IPS-11a (cell line): ENCODE measurements around the gene BCKDK.
"Not testable (repeated sequence)": the region's sequence is repeated elsewhere in the genome, so short reads cannot be mapped to it uniquely, and the experiment has no call there.

ENCODE experiments used
- H3K4me3 ChIP-seq: one replicate; pipeline ENCODE4 v1.5.1; 2013; ENCODE audit warnings: low read depth, low read length, control low read depth

Gene BCKDK

GRCh38 chr16:31120129-31120528 lies 11.9 kb downstream of the BCKDK start:
- H3K4me3 ChIP-seq: no peak overlapping the region

DNA sequence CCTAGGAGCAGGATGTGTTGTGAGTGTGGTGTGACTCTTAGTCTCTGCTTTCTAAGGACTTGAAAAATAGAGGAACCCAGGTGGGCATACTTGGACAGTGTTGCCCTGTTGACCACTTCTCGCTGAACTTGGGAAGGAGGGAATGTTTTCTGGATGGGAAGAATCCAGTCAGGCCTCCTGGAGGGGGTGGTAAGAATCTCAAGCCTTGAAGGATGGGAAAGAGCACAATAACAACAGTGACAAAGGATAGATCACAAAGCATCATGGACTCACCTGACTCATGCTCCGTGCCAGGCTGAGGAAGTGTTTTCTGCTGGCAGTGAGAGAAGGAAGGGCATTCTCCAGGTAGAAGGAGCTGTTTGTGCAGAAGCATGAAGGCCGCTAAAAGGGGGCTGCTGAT lies 17.7 kb downstream of the BCKDK start:
- H3K4me3 ChIP-seq: no peak overlapping the region

DNA sequence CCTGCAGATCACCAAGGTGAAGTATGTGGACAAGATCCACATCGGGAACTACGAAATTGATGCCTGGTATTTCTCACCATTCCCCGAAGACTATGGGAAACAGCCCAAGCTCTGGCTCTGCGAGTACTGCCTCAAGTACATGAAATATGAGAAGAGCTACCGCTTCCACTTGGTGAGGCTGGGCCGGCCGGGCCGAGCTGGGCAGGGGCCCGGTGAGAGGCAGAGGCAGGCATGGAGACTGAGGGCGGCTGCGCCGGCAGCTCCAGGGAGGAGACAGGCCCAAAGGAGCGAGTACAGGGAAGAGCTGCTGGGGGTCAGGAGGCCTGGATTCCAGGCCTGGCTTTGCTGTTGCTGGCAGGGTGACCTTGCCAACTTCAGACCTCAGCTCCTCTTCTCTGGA lies 19.0 kb downstream of the BCKDK start:
- H3K4me3 ChIP-seq: no peak overlapping the region

GRCh38 chr16:31128711-31129567 lies 20.8 kb downstream of the BCKDK start:
- no peak overlapping the region for H3K4me3 ChIP-seq

DNA sequence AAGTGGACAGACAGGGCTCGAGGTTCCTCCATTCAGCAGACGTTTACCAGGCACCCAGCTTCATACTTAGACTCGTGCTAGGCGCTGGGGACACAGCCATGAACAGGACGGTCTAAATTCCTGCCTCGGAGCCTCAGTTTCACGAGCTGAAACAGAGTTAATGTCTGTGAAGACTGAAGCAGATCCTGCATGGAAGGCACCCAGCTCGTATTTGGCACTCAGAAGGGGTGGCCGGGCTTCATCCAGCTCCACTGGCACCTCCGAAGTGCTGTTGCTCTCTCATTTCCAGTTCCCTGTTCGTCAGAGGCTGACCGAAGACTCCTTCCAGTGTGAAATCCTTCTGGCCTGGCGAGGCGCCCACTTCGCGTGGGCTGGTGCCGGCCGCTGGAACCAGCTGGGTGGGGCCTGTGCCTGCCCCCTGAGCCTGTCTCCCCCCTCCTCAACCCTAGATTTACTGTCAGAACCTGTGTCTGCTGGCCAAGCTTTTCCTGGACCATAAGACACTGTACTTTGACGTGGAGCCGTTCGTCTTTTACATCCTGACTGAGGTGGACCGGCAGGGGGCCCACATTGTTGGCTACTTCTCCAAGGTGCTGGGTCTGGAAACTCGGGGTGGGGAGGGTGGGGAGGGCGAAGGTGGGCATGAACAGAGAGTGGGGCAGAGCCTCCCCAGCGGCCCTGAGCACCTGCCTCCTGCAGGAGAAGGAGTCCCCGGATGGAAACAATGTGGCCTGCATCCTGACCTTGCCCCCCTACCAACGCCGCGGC lies 21.6 kb downstream of the BCKDK start:
- no peak overlapping the region for H3K4me3 ChIP-seq

GRCh38 chr16:31130336-31130891 lies 22.2 kb downstream of the BCKDK start:
- H3K4me3 ChIP-seq: no peak overlapping the region

DNA sequence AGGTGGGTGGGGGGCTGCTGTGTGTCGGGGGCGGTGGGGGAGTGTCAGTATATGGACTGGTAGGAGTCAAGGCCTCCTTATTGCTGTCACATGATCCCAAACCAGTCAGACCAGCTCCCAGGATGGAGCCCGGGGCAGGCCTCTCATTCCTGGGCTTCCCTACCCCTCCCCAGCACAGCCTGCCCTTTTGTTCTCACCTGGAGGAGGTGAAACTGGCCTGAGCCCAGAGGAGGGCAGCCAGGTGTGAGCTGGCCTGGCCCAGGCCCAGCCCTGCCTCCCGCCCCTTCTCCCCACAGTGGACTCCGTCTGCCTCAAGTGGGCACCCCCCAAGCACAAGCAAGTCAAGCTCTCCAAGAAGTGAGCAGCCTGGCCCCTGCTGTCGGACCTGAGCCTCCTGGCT lies 22.7 kb downstream of the BCKDK start:
- no peak overlapping the region for H3K4me3 ChIP-seq

DNA sequence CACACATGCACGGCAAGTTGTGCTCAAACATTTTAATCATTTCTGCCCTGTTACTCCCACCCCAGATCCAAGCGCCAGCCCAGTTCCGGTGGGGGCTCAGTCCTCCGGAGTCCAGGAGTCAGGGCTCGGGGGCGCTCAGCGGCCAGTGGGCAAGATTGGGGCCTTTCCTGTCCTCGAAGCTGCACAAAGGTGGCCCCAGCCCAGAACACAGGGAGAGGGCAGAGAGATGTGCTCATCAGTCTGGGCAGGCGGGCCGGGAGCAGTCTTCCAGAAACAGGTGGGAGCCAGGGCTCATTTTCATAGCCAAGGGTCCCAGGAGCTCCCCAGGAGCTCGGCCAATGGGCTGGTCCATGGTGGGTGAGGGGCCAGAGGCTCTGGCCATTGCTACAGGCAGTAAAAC lies 23.2 kb downstream of the BCKDK start:
- no peak overlapping the region for H3K4me3 ChIP-seq

GRCh38 chr16:31131841-31132271 lies 23.7 kb downstream of the BCKDK start:
- no peak overlapping the region for H3K4me3 ChIP-seq

DNA sequence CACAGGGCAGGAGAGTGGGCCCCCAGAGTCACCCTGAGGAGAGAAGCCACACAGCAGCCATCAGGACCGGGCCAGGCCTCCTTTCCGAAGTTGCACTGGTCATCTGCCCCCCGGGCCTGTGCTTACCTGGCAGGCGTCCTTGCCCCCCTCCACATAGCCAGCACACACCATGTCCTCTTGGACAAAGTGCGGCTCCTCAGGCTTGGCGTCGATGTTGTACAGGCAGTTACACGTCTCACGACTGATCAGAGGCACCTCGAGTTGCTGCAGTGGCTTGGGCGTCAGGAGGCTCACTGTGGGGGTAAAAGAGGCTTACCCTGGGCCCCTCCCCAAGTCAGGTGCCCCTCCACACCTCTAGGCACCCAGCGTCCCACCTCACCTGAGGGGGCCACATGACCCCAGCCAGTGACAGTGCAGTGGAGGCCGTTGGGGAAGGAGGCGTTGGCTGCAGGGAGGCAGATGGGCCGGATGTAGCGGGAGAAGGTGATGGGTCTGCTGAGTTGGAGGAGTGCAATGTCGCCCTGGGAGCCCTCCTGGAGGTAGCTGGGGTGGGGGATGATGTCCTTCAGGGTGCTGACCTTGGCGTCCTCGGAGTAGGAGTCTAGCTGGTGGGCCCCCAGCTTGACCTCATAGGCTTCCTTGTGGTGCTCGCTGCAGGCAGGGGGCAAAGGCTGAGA lies 24.3 kb downstream of the BCKDK start:
- no peak overlapping the region for H3K4me3 ChIP-seq

- no peak overlapping the region for H3K4me3 ChIP-seq
Measured at GRCh38 chr16:31133046-31133501, 24.9 kb downstream of the BCKDK start.

GRCh38 chr16:31134091-31134571 lies 25.9 kb downstream of the BCKDK start:
- H3K4me3 ChIP-seq: peak overlapping the region; percentile 71

DNA sequence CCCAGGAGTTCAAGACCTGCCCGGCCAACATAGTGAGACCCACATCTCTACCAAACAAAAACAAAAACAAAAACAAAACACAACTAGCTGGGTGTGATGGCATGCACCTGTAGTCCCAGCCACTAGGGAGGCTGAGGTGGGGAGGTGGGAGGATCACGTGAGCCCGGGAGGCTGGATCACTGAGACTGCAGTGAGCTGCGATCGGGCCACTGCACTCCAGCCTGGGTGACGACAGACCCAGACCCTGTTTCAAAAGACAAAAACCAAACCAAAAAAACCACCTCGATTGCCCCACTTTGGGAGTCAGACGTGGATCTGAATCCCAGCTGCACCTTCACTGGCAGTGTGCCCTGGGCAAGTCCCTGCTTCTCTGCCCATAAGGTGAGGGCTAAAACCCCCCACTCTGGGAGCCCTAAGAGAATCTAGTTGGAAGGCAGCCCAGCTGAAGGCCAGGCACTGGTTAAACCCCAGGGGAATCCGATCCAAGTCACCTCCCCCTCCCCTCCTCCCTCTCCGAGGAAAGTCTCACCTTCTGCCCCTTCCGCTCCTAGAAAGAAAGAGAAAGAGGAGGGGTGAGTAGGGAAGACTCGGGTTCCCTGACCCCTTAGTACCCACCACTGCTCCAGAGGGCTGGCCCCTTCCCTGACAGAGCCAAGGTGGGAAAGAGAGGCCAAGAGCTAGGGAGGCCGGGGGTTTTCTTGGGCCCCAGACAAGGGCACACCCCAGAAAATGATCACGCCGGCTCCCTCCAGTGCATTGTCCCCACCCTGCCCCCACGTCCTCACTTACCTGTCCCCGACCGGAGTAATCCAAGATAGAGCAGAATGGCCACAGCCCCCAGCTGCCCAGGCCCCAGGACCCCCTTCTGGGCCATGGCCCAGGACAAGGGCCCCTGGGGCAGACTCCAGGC lies 26.7 kb downstream of the BCKDK start:
- peak overlapping the region; percentile 71 for H3K4me3 ChIP-seq

DNA sequence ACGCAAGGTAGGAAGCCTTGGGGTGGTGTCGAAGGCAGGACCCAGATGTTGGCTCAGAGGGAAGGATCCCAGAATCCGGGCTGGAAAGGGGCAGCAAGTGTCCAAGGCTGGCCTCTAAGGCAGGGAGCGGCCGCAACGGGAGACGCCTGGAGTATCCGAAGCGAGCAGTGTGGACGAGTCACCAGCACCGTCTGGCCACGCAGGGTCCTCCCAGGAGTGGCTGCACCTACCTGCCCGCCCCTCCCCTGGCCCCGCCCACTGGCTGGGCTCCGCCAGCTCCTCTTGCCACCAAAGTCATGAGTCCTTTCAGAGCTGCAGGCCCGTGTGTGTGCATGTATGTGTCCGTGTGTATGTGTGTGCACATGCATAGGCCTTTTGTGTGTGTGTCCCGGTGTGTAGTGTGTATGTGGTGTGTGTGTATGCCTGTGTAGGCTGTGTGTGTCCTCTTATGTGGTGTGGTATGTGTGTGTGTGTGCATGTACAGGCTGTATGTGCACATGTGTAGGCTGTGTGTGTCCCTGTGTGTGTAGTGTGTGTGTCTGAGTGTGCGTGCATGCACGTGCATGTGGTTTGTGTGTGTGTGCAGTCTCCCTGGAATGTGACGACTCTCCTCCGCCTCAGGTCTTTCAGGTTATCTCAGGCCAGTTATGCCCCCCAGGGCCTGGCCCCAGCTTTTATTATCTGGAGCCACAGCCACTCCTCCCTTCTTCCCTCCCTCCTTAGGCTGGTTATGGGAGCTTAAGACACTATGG lies 27.5 kb downstream of the BCKDK start, which contains the start of gene PRSS8:
Gene PRSS8, minus strand, starts transcription at position 193 of the 752 bp plus-strand sequence. CDS start 229 bp downstream, outside the sequence.
- H3K4me3 ChIP-seq: peak within 1 kb of the TSS; percentile 71

DNA sequence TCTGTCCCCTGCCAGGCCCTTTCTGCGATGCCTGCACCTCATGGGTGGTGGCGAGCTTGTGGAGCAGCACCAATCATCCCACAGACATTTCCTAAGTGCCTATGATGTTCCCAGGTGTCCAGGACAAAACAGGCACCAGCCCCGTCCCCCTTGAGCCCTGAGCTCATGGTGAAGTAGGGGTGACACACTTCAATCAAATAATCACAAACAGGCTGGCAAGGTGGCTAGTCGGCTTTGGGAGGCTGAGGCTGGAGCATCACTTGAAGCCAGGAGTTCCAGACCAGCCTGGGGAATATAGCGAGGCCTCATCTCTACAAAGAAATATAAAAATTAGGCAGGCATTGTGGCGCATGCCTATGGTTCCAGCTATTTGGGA lies 28.1 kb downstream of the BCKDK start:
- no peak overlapping the region for H3K4me3 ChIP-seq

- not testable (repeated sequence) for H3K4me3 ChIP-seq
Measured at GRCh38 chr16:31136822-31137499, 28.8 kb downstream of the BCKDK start.

DNA sequence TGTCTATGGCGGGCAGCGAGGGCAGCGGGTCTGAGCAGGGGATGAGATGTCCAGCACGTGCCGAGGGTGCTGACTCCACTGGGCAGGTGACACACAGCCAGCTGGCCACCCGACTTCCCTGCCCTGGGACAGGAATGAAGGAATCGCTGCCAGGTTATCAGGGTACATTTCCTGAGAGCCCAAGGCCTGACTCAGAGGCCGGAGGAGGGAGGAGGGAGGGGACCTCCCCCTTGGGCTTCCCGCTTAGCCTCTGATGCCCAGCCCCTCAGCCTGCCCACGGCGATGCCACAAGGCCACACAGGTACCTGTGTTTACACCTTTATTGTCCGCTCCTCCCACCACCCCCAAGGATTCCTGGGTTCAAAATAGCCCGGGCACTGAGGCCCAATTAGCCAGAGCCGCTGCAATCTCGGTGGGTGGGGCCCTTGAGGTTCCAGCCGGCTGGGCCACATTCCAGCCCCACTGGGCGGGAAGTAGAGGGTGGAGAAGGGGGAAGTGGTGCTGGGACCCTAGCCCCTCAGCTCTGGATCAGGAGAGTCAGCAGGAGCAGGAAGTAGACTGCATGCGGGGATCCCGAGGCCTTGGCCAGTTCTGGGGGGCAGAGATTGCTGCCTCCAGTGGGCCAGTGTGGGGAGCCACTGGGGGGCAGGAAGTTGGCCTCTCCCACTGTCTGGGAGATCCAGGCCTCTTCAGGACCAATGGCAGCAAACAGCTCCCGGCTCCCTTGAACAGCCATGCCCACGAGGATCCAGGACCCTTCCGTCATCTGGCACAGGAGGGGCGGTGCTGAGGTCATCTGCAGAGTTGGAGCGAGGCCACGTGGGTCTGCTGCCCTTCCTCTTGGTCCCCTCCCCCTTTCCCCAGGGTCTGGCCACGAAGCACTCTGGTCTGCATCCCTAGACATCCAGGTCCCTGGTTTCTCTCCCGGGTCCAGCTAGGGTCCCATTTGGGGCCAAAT lies 30.7 kb downstream of the BCKDK start:
- no peak overlapping the region for H3K4me3 ChIP-seq
